Left renal cortex interstitium (tissue), 4 donors: ENCODE data around the gene TINAG. TPM values are rescaled to one million over a fixed set of nuclear protein-coding genes. Genes with fewer than 3 reads are reported as not detected.

Source experiments
- DNase-seq, 4 donors: peaks; one replicate each; pipeline ENCODE4 v3.0.0-alpha.2; 2013; ENCODE audit warnings: low read depth in 4 of 4, low spot score in 2 of 4, missing footprints in 1 of 4
- polyA plus RNA-seq, 4 donors: library from polyadenylated mRNA; unstranded; fragments of 120-200 nt; gene quantifications; one replicate each; pipeline ENCODE4 v1.2.1, GENCODE V29; 2013; ENCODE audit not compliant: insufficient read length in 4 of 4

The TINAG gene
- polyA plus RNA-seq, 4 donors = 20.5 to 34.8 (median 29.9) TPM

GRCh38 chr6:54419885-54420284, 111.6 kb downstream of the TINAG start:
- no peak for DNase-seq

GRCh38 chr6:54426995-54427394, 118.8 kb downstream of the TINAG start:
- DNase-seq = no peak

GRCh38 chr6:54427396-54427937, 119.2 kb downstream of the TINAG start:
- DNase-seq = no peak

GRCh38 chr6:54428431-54428830, 120.2 kb downstream of the TINAG start:
- no peak for DNase-seq

GRCh38 chr6:54431466-54431865, 123.2 kb downstream of the TINAG start:
- no peak for DNase-seq

Other genes with a start within 250 kb of the TINAG start
- under 1 TPM; 0.32 to 0.93 (median 0.48) TPM for gene MLIP, start 197.0 kb upstream of the TINAG start, polyA plus RNA-seq